HepG2 (cell line): ENCODE results near the gene INO80E. TPM values are rescaled to one million over a fixed set of nuclear protein-coding genes. Genes with fewer than 3 reads are reported as not detected.

Source experiments
- ATRX ChIP-seq: sonication (generic); formaldehyde crosslinking; IDR thresholded peaks from 2 replicates; pipeline ENCODE4 v1.4.0; 2020; ENCODE audit warnings: missing genetic modification reagents, borderline replicate concordance
- FOXO1 ChIP-seq: sonication (generic); formaldehyde crosslinking; IDR thresholded peaks from 2 replicates; pipeline ENCODE4 v1.4.0; 2020; ENCODE audit warnings: missing genetic modification reagents
- HIC2 ChIP-seq: sonication (generic); formaldehyde crosslinking; IDR thresholded peaks from 2 replicates; pipeline ENCODE4 v1.9.0; 2022; ENCODE audit warnings: low read depth, missing genetic modification reagents
- IKZF1 ChIP-seq: fragments of 450-650 bp; IDR thresholded peaks from 2 replicates; pipeline ENCODE4 v1.7.1; 2016
- NFKB2 ChIP-seq: sonication (generic); formaldehyde crosslinking; IDR thresholded peaks from 2 replicates; pipeline ENCODE4 v1.4.0; 2020; ENCODE audit warnings: missing genetic modification reagents, borderline replicate concordance
- RCOR2 ChIP-seq: IDR thresholded peaks from 2 replicates; pipeline ENCODE4 v1.6.1; 2016; ENCODE audit warnings: missing biosample characterization, missing genetic modification reagents
- RELA ChIP-seq: sonication (generic); formaldehyde crosslinking; IDR thresholded peaks from 2 replicates; pipeline ENCODE4 v1.4.0; 2020; ENCODE audit warnings: missing genetic modification reagents
- SKI ChIP-seq: fragments of 450-650 bp; IDR thresholded peaks from one replicate; pipeline ENCODE4 v1.6.1; 2018; ENCODE audit warnings: mild to moderate bottlenecking; ENCODE audit not compliant: partially characterized antibody
- TOPORS ChIP-seq: sonication (generic); formaldehyde crosslinking; IDR thresholded peaks from 2 replicates; pipeline ENCODE4 v1.8.0; 2023; ENCODE audit warnings: mild to moderate bottlenecking, missing genetic modification reagents
- TRAFD1 ChIP-seq: sonication (generic); formaldehyde crosslinking; IDR thresholded peaks from 2 replicates; pipeline ENCODE4 v1.5.1; 2020; ENCODE audit warnings: missing genetic modification reagents, mild to moderate bottlenecking, borderline replicate concordance
- ZBTB37 ChIP-seq: sonication (generic); formaldehyde crosslinking; IDR thresholded peaks from 2 replicates; pipeline ENCODE4 v1.4.0; 2020; ENCODE audit warnings: mild to moderate bottlenecking, missing genetic modification reagents
- ZMYM2 ChIP-seq: sonication (generic); formaldehyde crosslinking; IDR thresholded peaks from 2 replicates; pipeline ENCODE4 v1.8.0; 2022; ENCODE audit warnings: mild to moderate bottlenecking, missing genetic modification reagents
- ZNF143 ChIP-seq: sonication (generic); formaldehyde crosslinking; IDR thresholded peaks from 2 replicates; pipeline ENCODE4 v1.4.0; 2020; ENCODE audit warnings: missing genetic modification reagents
- ZNF24 ChIP-seq: fragments of 450-650 bp; IDR thresholded peaks from 2 replicates; pipeline ENCODE4 v1.6.1; 2017; ENCODE audit warnings: antibody characterized with exemption, mild to moderate bottlenecking
- ZNF275 ChIP-seq: sonication (generic); formaldehyde crosslinking; IDR thresholded peaks from 2 replicates; pipeline ENCODE4 v1.8.0; 2022; ENCODE audit warnings: missing genetic modification reagents, mild to moderate bottlenecking, inconsistent platforms, borderline replicate concordance
- ZNF543 ChIP-seq: sonication (generic); formaldehyde crosslinking; IDR thresholded peaks from 2 replicates; pipeline ENCODE4 v1.4.0; 2020; ENCODE audit warnings: mild to moderate bottlenecking, missing genetic modification reagents
- ZNF850 ChIP-seq: sonication (generic); formaldehyde crosslinking; conservative IDR thresholded peaks from 2 replicates; pipeline ENCODE4 v1.9.0; 2021; ENCODE audit warnings: mild to moderate bottlenecking, missing genetic modification reagents
- polyA plus RNA-seq, 8 experiments: library from polyadenylated mRNA; depleted of rRNA in 3 of 8; stranded (reverse) in 7 of 8; unstranded in 1 of 8; fragments of >200 nt; fragmentation: Illumina TruSeq in 4 of 8; extraction: Trizol in 4 of 8; gene quantifications; 2 replicates each; pipeline versions ENCODE4 v1.2.1 to v1.2.3, GENCODE V29; 2011 to 2016; ENCODE audit warnings: low read depth in 4 of 8, missing spikeins in 1 of 8, mixed read lengths in 1 of 8; ENCODE audit not compliant: insufficient read depth in 1 of 8
- total RNA-seq, 5 experiments: library from RNA; depleted of rRNA; stranded (reverse); fragments of >200 nt; fragmentation: Illumina TruSeq; extraction: Trizol; gene quantifications; 2 replicates each; pipeline ENCODE4 v1.2.3, GENCODE V29; 2016; ENCODE audit warnings: low read depth in 1 of 5
- TF ChIP-seq, protein P1 (sequence below): sonication (generic); formaldehyde crosslinking; IDR thresholded peaks from 2 replicates; pipeline ENCODE4 v1.8.0; 2022; ENCODE audit warnings: low read depth, missing genetic modification reagents

INO80E gene
- total and polyA plus RNA-seq, 2 of the 13 experiments (the other 11 are each of a cell fraction or from before 2014, with no cell fraction given) = 25.8 to 45.6 TPM

GRCh38 chr16:29995911-29996765 is at the start of gene INO80E (continued):
- TF ChIP-seq HIC2 (CRISPR knock-in tag) (peak; percentile 53; the same call in 1 of the 2 replicates), FOXO1 (CRISPR knock-in tag) (peak; percentile 70), ZMYM2 (CRISPR knock-in tag) (no peak; the same call in 1 of the 2 replicates), ZNF543 (CRISPR knock-in tag) (peak; percentile 40; the same call in 1 of the 2 replicates), ATRX (no peak), SKI (peak; percentile 52), RCOR2 (CRISPR knock-in tag) (peak; percentile 12; the same call in 1 of the 2 replicates), ZNF24 (no peak), NFKB2 (CRISPR knock-in tag) (peak; percentile 87), TRAFD1 (CRISPR knock-in tag) (no peak), ZNF143 (CRISPR knock-in tag) (peak; percentile 99), ZNF275 (CRISPR knock-in tag) (0 out of 2 replicates have a peak, but pooled peaks have one; percentile 54), ZBTB37 (CRISPR knock-in tag) (0 out of 2 replicates have a peak, but pooled peaks have one; percentile 31), RELA (CRISPR knock-in tag) (0 out of 2 replicates have a peak, but pooled peaks have one; percentile 58), IKZF1 (no peak), TOPORS (no peak), ZNF850 (CRISPR knock-in tag) (no peak)
- TF ChIP-seq, protein P1, sequence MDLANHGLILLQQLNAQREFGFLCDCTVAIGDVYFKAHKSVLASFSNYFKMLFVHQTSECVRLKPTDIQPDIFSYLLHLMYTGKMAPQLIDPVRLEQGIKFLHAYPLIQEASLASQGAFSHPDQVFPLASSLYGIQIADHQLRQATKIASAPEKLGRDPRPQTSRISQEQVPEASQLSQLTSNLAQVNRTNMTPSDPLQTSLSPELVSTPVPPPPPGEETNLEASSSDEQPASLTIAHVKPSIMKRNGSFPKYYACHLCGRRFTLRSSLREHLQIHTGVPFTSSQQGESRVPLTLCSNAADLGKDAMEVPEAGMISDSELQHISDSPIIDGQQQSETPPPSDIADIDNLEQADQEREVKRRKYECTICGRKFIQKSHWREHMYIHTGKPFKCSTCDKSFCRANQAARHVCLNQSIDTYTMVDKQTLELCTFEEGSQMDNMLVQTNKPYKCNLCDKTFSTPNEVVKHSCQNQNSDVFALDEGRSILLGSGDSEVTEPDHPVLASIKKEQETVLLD (CRISPR knock-in tag) = peak; percentile 86
